IPS-18a (cell line): Measurements from ENCODE around the gene ZNF878.

Source experiments
- H3K27ac ChIP-seq: one replicate; pipeline ENCODE4 v1.5.1; 2013; ENCODE audit warnings: low read length
- H3K27me3 ChIP-seq: one replicate; pipeline ENCODE4 v1.6.1; 2013; ENCODE audit warnings: mild to moderate bottlenecking, low read length; ENCODE audit not compliant: control insufficient read depth, insufficient read depth
- H3K36me3 ChIP-seq: one replicate; pipeline ENCODE4 v1.6.1; 2013; ENCODE audit warnings: low read depth, low read length; ENCODE audit not compliant: control insufficient read depth
- H3K4me1 ChIP-seq: one replicate; pipeline ENCODE4 v1.6.1; 2013; ENCODE audit warnings: low read depth, low read length; ENCODE audit not compliant: control insufficient read depth
- H3K4me3 ChIP-seq: one replicate; pipeline ENCODE4 v1.5.1; 2013; ENCODE audit warnings: low read length
- H3K9ac ChIP-seq: one replicate; pipeline ENCODE4 v1.6.1; 2013; ENCODE audit warnings: mild to moderate bottlenecking, low read length, moderate library complexity
- H3K9me3 ChIP-seq: one replicate; pipeline ENCODE4 v1.6.1; 2013; ENCODE audit warnings: low read depth, low read length; ENCODE audit not compliant: control insufficient read depth

The ZNF878 gene

GRCh38 chr19:12075538-12076139, 22.9 kb upstream of the ZNF878 start:
- Histone ChIP-seq H3K4me3 (no peak overlapping the region), H3K27ac (no peak overlapping the region), H3K9ac (no peak overlapping the region), H3K4me1 (no peaks in the 10 kb centered on the region), H3K27me3 (no peaks in the 10 kb centered on the region), H3K36me3 (peaks cover 39% of the 10 kb centered on the region), H3K9me3 (peaks cover 65% of the 10 kb centered on the region)

- Histone ChIP-seq H3K27me3 (no peaks in the 10 kb centered on the region), H3K4me3 (peak within 1 kb of the TSS; percentile 71), H3K9me3 (no peaks in the 10 kb centered on the region), H3K36me3 (no peaks in the 10 kb centered on the region), H3K4me1 (no peaks in the 10 kb centered on the region), H3K27ac (no peak within 1 kb of the TSS), H3K9ac (peak within 1 kb of the TSS; percentile 77)
Measured at GRCh38 chr19:12064590-12065538, 12.1 kb upstream of the ZNF878 start, which contains the start of gene ZNF844. Gene ZNF844 (plus strand): TSS chr19:12064731. CDS start chr19:12064874, 143 bp downstream.

GRCh38 chr19:12055784-12056183, 3.0 kb upstream of the ZNF878 start:
- no peaks in the 10 kb centered on the region for H3K36me3 ChIP-seq
- no peak overlapping the region for H3K9ac ChIP-seq
- no peak overlapping the region for H3K27ac ChIP-seq
- H3K9me3 ChIP-seq, result no peaks in the 10 kb centered on the region
- no peak overlapping the region for H3K4me3 ChIP-seq
- H3K27me3 ChIP-seq, result no peaks in the 10 kb centered on the region
- H3K4me1 ChIP-seq, result peaks cover 7% of the 10 kb centered on the region

- Histone ChIP-seq H3K4me3 (peak overlapping the region; percentile 83), H3K27me3 (no peaks in the 10 kb centered on the region), H3K9me3 (peaks cover under 1% of the 10 kb centered on the region), H3K9ac (peak overlapping the region; percentile 61), H3K4me1 (peaks cover 4% of the 10 kb centered on the region), H3K36me3 (peaks cover 5% of the 10 kb centered on the region), H3K27ac (no peak overlapping the region)
Measured at GRCh38 chr19:12052091-12052496, 667 bp downstream of the ZNF878 start.

GRCh38 chr19:12047868-12048267, 4.9 kb downstream of the ZNF878 start:
- Histone ChIP-seq H3K27me3 (no peaks in the 10 kb centered on the region), H3K27ac (no peak overlapping the region), H3K4me3 (no peak overlapping the region), H3K36me3 (peaks cover 39% of the 10 kb centered on the region), H3K9ac (no peak overlapping the region), H3K4me1 (no peaks in the 10 kb centered on the region), H3K9me3 (peaks cover 38% of the 10 kb centered on the region)

GRCh38 chr19:12043752-12044422, 8.9 kb downstream of the ZNF878 start:
- no peak overlapping the region for H3K27ac ChIP-seq
- peaks cover 44% of the 10 kb centered on the region for H3K9me3 ChIP-seq
- no peak overlapping the region for H3K9ac ChIP-seq
- H3K27me3 ChIP-seq, result no peaks in the 10 kb centered on the region
- H3K4me3 ChIP-seq, result no peak overlapping the region
- H3K4me1 ChIP-seq, result no peaks in the 10 kb centered on the region
- H3K36me3 ChIP-seq, result peaks cover 44% of the 10 kb centered on the region

GRCh38 chr19:12042893-12043292, 9.9 kb downstream of the ZNF878 start:
- peaks cover 44% of the 10 kb centered on the region for H3K9me3 ChIP-seq
- H3K4me1 ChIP-seq, result no peaks in the 10 kb centered on the region
- no peak overlapping the region for H3K4me3 ChIP-seq
- H3K27me3 ChIP-seq, result no peaks in the 10 kb centered on the region
- H3K27ac ChIP-seq, result no peak overlapping the region
- peaks cover 44% of the 10 kb centered on the region for H3K36me3 ChIP-seq
- H3K9ac ChIP-seq, result no peak overlapping the region

- Histone ChIP-seq H3K27me3 (peaks cover 9% of the 10 kb centered on the region), H3K36me3 (no peaks in the 10 kb centered on the region), H3K9me3 (no peaks in the 10 kb centered on the region), H3K9ac (peak within 1 kb of the TSS; percentile 72), H3K4me3 (peak within 1 kb of the TSS; percentile 75), H3K27ac (no peak within 1 kb of the TSS), H3K4me1 (no peaks in the 10 kb centered on the region)
Measured at GRCh38 chr19:12035220-12036172, 17.3 kb downstream of the ZNF878 start, which contains the start of gene ZNF433. Gene ZNF433 (minus strand): TSS chr19:12035679. CDS start chr19:12035539, 140 bp downstream.

- Histone ChIP-seq H3K9me3 (no peaks in the 10 kb centered on the region), H3K9ac (peak overlapping the region; percentile 72), H3K27ac (no peak overlapping the region), H3K4me1 (no peaks in the 10 kb centered on the region), H3K36me3 (no peaks in the 10 kb centered on the region), H3K4me3 (peak overlapping the region; percentile 75), H3K27me3 (peaks cover 9% of the 10 kb centered on the region)
Measured at GRCh38 chr19:12034620-12035019, 18.1 kb downstream of the ZNF878 start.

GRCh38 chr19:12034198-12034597, 18.6 kb downstream of the ZNF878 start:
- Histone ChIP-seq H3K4me1 (no peaks in the 10 kb centered on the region), H3K9me3 (no peaks in the 10 kb centered on the region), H3K27me3 (peaks cover 9% of the 10 kb centered on the region), H3K27ac (no peak overlapping the region), H3K4me3 (peak overlapping the region; percentile 75), H3K9ac (no peak overlapping the region), H3K36me3 (no peaks in the 10 kb centered on the region)
